Measurements from ENCODE around the gene PSORS1C1. TPM values are rescaled to one million over a fixed set of nuclear protein-coding genes. Genes with fewer than 3 reads are reported as not detected.
"Not testable (repeated sequence)": the region's sequence is repeated elsewhere in the genome, so short reads cannot be mapped to it uniquely, and the experiment has no call there.

The PSORS1C1 gene
- polyA plus RNA-seq, 3 donors, result 0.02 to 2.0 (median 0.28) TPM

- WGBS, 3 donors, result 84 to 90% (median 85%) methylated on average over 18 of the region's 18 CpGs
- H3K27ac ChIP-seq (ENCODE audit: low read depth, low read length), result no peak overlapping the region
Measured at GRCh38 chr6:31144296-31144969, 29.8 kb downstream of the PSORS1C1 start.

- no peak overlapping the region for H3K27ac ChIP-seq (ENCODE audit: low read depth, low read length)
- WGBS, 3 donors, result 76 to 83% (median 78%) methylated on average over 11 of the region's 11 CpGs
Measured at GRCh38 chr6:31144970-31145340, 30.4 kb downstream of the PSORS1C1 start.

GRCh38 chr6:31145386-31145785 lies 30.8 kb downstream of the PSORS1C1 start:
- 95 to 97% (median 95%) methylated on average over 10 of the region's 10 CpGs for WGBS, 3 donors
- no peak overlapping the region for H3K27ac ChIP-seq (ENCODE audit: low read depth, low read length)

GRCh38 chr6:31149827-31150447 lies 35.3 kb downstream of the PSORS1C1 start:
- WGBS, 3 donors, result 86 to 95% (median 88%) methylated on average over 6 of the region's 6 CpGs
- no peak overlapping the region for H3K27ac ChIP-seq (ENCODE audit: low read depth, low read length)

GRCh38 chr6:31152781-31153180 lies 38.2 kb downstream of the PSORS1C1 start:
- WGBS, 3 donors, result 85 to 95% (median 92%) methylated on average over 7 of the region's 7 CpGs
- H3K27ac ChIP-seq (ENCODE audit: low read depth, low read length), result no peak overlapping the region

GRCh38 chr6:31154436-31154835 lies 39.8 kb downstream of the PSORS1C1 start:
- no peak overlapping the region for H3K27ac ChIP-seq (ENCODE audit: low read depth, low read length)
- WGBS, 3 donors, result 86 to 96% (median 95%) methylated on average over 15 of the region's 15 CpGs

- no peak overlapping the region for H3K27ac ChIP-seq (ENCODE audit: low read depth, low read length)
- 91 to 95% (median 94%) methylated on average over 7 of the region's 7 CpGs for WGBS, 3 donors
Measured at GRCh38 chr6:31156641-31157040, 42.0 kb downstream of the PSORS1C1 start.

GRCh38 chr6:31157513-31158139 lies 43.0 kb downstream of the PSORS1C1 start, which contains the start of gene CCHCR1:
TSS of gene CCHCR1 (minus strand) at chr6:31157802. CDS start at chr6:31157600, 202 bp downstream.
- H3K27ac ChIP-seq (ENCODE audit: low read depth, low read length), result no peak within 1 kb of the TSS
- WGBS, 3 donors, result 3 to 14% (median 12%) methylated on average over 14 of the region's 14 CpGs

GRCh38 chr6:31158140-31158862 lies 43.7 kb downstream of the PSORS1C1 start, which contains the start of gene TCF19:
TSS of gene TCF19 (plus strand) at chr6:31158589. CDS start at chr6:31159470, 881 bp downstream.
- WGBS, 3 donors, result 0 to 1% (median 0%) methylated on average over 65 of the region's 65 CpGs
- H3K27ac ChIP-seq (ENCODE audit: low read depth, low read length), result no peak within 1 kb of the TSS

- H3K27ac ChIP-seq (ENCODE audit: low read depth, low read length), result no peak overlapping the region
- 20 to 26% (median 23%) methylated on average over 35 of the region's 35 CpGs for WGBS, 3 donors
Measured at GRCh38 chr6:31158863-31159855, 44.6 kb downstream of the PSORS1C1 start.

- H3K27ac ChIP-seq (ENCODE audit: low read depth, low read length), result no peak overlapping the region
- WGBS, 3 donors, result 91 to 92% (median 91%) methylated on average over 19 of the region's 19 CpGs
Measured at GRCh38 chr6:31161216-31162126, 46.9 kb downstream of the PSORS1C1 start.

- 85 to 88% (median 87%) methylated on average over 13 of the region's 13 CpGs for WGBS, 3 donors
Measured at GRCh38 chr6:31162463-31163165, 48.0 kb downstream of the PSORS1C1 start.

GRCh38 chr6:31163922-31164321 lies 49.3 kb downstream of the PSORS1C1 start:
- H3K27ac ChIP-seq (ENCODE audit: low read depth, low read length), result no peak overlapping the region

More at GRCh38 chr6:31162463-31163165, 48.0 kb downstream of the PSORS1C1 start:
- no peak overlapping the region for H3K27ac ChIP-seq (ENCODE audit: low read depth, low read length)

- H3K27ac ChIP-seq (ENCODE audit: low read depth, low read length), result not testable (repeated sequence)
- 90 to 96% (median 91%) methylated on average over 7 to 8 of the region's 9 CpGs for WGBS, 3 donors
Measured at GRCh38 chr6:31164475-31165063, 50.0 kb downstream of the PSORS1C1 start.

- WGBS, 3 donors, result 78 to 93% (median 81%) methylated on average over 17 of the region's 17 CpGs
- not testable (repeated sequence) for H3K27ac ChIP-seq (ENCODE audit: low read depth, low read length)
Measured at GRCh38 chr6:31165064-31165832, 50.6 kb downstream of the PSORS1C1 start.

Measured in adipose tissue (tissue), 3 donors.